H1 (cell line): ENCODE data around the gene MARS2. TPM values are rescaled to one million over a fixed set of nuclear protein-coding genes. Genes with fewer than 3 reads are reported as not detected.

ENCODE experiments used
- BCL11A ChIP-seq, 2 experiments: IDR thresholded peaks; one replicate each; pipeline ENCODE4 v1.6.1; 2011; ENCODE audit warnings: low read depth in 2 of 2, low read length in 2 of 2, mild to moderate bottlenecking in 2 of 2
- CTCF ChIP-seq, 3 experiments: IDR thresholded peaks; 1 replicate in 2 of 3; 2 replicates in 1 of 3; pipeline versions ENCODE4 v1.5.1 to v1.6.1; 2011; ENCODE audit warnings: low read length in 3 of 3, mild to moderate bottlenecking in 3 of 3, inconsistent platforms in 2 of 3, low read depth in 1 of 3, moderate library complexity in 1 of 3; ENCODE audit not compliant: insufficient read depth in 1 of 3; ENCODE audit errors: control extremely low read depth in 1 of 3
- EP300 ChIP-seq, 2 experiments: IDR thresholded peaks; 1 replicate in 1 of 2; 2 replicates in 1 of 2; pipeline ENCODE4 v1.6.1; 2011 to 2012; ENCODE audit warnings: low read depth in 2 of 2, low read length in 2 of 2, mild to moderate bottlenecking in 2 of 2, borderline replicate concordance in 1 of 2, inconsistent platforms in 1 of 2, moderate library complexity in 1 of 2
- MAX ChIP-seq: IDR thresholded peaks from 2 replicates; pipeline ENCODE4 v1.6.1; 2012; ENCODE audit warnings: inconsistent platforms
- POLR2AphosphoS5 ChIP-seq: IDR thresholded peaks from 2 replicates; pipeline ENCODE4 v1.6.1; 2011; ENCODE audit warnings: low read depth, low read length
- SP4 ChIP-seq: IDR thresholded peaks from 2 replicates; pipeline ENCODE4 v1.6.1; 2012; ENCODE audit warnings: low read length, inconsistent platforms
- SRF ChIP-seq: IDR thresholded peaks from 2 replicates; pipeline ENCODE4 v1.6.1; 2011; ENCODE audit warnings: mild to moderate bottlenecking, low read depth, low read length, moderate library complexity
- polyA plus RNA-seq, 7 experiments: library from polyadenylated mRNA; depleted of rRNA in 3 of 7; stranded (reverse) in 5 of 7; unstranded in 2 of 7; fragments of >200 nt in 5 of 7; fragments of 200-250 nt in 2 of 7; gene quantifications; 1 replicate in 5 of 7; 2 replicates in 1 of 7; 4 replicates in 1 of 7; pipeline versions ENCODE4 v1.2.1 to v1.2.3, GENCODE V29; 2011 to 2013; ENCODE audit warnings: missing spikeins in 2 of 7, mixed read lengths in 2 of 7
- total RNA-seq: library from RNA; stranded (reverse); fragmentation: NEBNext Ultra II Directional; extraction: Animal tissue kit (Norgen Biotek cat#: 25700); gene quantifications from 2 replicates; pipeline ENCODE4 v1.2.1, GENCODE V29; 2021

MARS2 gene
- total and polyA plus RNA-seq, 2 of the 8 experiments (the other 6 are each of a cell fraction or from before 2014, with no cell fraction given), result 15.7 to 27.2 TPM

- no peak for TF ChIP-seq MAX
- TF ChIP-seq SRF, result no peak
- no peak for TF ChIP-seq POLR2AphosphoS5
- no peak for TF ChIP-seq BCL11A (IDR thresholded peaks at IDR 0.05; ENCODE audit: low read depth in 2 of 2, low read length in 2 of 2)
- TF ChIP-seq SP4, result no peak
- TF ChIP-seq CTCF (IDR thresholded peaks at IDR 0.05; ENCODE audit: control extremely low read depth in 1 of 3, insufficient read depth in 1 of 3, low read depth in 1 of 3, low read length in 3 of 3), result peak in 1 of 3 experiments; percentile 2; a peak in 1 of 4 replicates
- TF ChIP-seq EP300 (IDR thresholded peaks at IDR 0.05; ENCODE audit: borderline replicate concordance in 1 of 2, low read depth in 2 of 2, low read length in 2 of 2), result no peak
These were observed 4.2 kb upstream of the MARS2 start (continued) for GRCh38 chr2:197700960-197701359.
